HG02623 (cell line): ENCODE data around the gene F8A1.
"Not testable (repeated sequence)": the region's sequence is repeated elsewhere in the genome, so short reads cannot be mapped to it uniquely, and the experiment has no call there.

Experiments used
- ATAC-seq: cut with Tn5 transposase; IDR thresholded peaks from one replicate; pipeline ENCODE4 v1.9.1; 2021; ENCODE audit warnings: moderate library complexity; ENCODE audit not compliant: unreplicated experiment

Gene F8A1

DNA sequence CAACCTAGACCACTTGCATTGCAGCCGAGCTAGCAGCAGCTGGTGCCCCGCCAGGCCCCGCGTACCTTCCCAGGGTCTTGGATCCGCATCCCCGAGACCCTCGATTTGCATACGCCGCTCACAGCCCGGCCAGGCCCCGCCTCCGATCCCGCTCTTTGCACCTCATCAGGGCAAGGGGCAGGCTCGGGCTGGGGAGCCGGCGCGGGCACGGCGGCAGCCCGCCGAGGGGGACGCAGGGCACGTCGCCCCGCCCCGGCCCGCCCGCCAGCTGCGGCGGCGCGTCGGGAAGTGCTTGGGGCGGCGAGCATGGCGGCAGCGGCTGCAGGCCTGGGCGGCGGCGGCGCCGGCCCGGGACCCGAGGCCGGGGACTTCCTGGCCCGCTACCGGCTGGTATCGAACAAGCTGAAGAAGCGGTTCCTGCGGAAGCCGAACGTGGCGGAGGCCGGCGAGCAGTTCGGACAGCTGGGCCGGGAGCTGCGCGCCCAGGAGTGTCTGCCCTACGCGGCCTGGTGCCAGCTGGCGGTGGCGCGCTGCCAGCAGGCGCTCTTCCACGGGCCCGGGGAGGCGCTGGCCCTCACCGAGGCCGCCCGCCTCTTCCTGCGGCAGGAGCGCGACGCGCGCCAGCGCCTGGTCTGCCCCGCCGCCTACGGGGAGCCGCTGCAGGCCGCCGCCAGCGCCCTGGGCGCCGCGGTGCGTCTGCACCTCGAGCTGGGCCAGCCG, at the start of gene F8A1:
Gene F8A1, plus strand, starts transcription at position 287 of the 720 bp plus-strand sequence. Its CDS starts 20 bp downstream, at position 307.
- peak; percentile 70 for ATAC-seq

DNA sequence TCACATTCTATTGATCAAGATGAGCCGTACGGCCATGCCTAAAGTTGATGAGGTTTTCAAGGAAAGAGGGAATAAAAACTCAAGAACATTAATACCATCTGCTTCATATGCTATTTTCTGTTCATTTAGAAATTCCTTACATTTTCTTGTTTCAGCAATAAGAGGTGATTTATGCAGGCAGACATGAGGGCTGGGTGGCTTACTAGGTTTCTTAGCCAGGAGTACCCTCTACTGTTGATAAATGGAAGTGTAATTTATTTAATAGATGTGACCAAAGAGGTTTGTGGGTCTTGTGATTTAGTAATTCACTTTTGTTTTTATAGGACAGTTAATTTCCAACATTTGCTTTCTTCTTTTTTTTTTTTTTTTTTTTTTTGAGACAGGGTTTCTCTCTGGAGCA, 45.3 kb upstream of the F8A1 start:
- ATAC-seq: no peak

DNA sequence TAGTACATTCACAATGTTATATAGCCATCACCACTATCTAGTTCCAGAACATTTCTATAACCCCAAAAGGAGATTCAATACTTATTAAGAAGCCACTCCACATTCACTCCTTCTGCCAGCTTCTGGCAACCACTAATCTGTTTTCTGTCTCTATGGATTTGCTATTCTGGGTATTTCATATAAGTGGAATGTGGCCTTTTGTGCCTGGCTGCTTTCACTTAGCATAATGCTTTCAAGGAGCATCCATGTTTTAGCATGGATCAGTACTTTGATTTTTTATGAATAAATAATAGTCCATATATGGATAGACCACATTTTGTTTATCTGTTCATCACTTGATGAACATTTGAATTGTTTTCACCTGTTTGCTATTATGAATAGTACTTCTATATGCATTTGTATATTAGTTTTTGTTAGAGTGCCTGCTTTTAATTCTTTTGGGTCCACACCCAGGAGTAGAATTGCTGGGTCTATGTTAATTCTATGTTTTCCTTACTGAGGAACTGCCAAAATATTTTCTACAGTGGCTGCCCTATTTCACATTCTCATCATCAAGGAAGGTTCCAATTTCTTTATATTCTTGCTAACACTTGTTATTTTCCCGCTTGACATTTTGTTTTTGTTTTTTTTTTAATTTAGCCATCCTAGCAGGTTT, 35.1 kb upstream of the F8A1 start:
- no peak for ATAC-seq

DNA sequence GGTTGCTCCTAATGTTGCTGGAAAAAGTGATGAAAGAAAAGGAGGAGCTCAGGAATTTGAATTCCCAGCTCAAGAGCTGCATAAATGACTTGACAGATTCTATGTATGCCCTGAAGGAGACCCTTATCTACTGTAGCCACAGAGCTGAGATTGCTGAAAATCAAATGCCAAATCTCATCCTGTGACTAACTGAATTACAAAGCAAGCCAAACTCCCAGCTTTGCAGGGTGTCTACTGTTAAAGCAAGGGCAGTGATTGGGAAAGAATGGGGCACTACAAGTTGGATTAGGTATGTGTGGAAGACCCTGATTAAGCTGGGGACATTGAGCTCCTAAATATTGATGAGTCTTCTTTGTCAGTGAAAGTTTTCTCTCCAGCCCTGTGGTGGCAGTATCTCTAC, 30.9 kb upstream of the F8A1 start:
- ATAC-seq: no peak

DNA sequence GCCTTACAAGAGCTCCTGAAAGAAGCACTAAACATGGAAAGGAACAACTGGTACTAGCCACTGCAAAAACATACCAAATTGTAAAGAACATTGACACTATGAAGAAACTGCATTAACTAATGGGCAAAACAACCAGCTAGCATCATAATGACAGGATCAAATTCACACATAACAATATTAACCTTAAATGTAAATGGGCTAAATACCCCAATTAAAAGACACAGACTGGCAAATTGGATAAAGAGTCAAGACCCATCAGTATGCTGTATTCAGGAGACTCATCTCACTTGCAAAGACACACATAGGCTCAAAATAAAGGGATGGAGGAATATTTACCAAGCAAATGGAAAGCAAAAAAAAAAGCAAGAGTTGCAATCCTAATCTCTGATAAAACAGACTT, 17.6 kb upstream of the F8A1 start:
- ATAC-seq: not testable (repeated sequence)

DNA sequence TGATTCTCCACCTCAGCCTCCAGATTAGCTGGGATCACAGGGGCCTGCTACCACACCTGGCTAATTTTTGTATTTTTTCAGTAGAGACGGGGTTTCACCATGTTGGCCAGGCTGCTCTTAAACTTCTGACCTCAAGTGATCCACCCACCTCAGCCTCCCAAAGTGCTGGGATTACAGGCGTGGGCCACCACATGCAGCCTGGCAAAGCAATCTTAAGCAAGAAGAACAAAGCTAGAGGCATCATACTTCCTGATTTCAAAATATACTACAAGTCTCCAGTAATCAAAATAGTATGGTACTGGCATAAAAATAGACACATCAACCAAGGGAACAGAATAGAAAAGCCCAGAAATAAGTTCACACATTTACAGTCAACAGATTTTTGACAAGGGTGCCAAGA, 12.8 kb upstream of the F8A1 start:
- ATAC-seq: no peak

DNA sequence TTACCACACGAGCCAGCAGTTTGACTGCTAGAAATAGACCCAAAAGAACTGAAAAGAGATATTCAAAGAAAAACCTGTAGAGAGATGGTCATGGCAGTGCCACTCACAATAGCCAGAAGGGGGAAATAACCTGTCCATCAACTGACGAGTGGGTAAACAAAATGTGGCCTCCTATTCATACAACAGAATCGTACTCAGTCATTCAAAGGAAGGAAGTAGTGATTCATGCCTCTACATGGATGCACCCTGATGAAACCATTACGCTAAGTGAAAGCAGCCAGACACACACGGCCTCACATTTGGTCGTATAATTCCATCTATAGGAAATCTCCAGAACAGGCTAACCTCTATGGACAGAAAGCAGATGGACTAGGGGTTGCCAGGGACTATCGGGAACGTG, 2.1 kb upstream of the F8A1 start:
- ATAC-seq: not testable (repeated sequence)

DNA sequence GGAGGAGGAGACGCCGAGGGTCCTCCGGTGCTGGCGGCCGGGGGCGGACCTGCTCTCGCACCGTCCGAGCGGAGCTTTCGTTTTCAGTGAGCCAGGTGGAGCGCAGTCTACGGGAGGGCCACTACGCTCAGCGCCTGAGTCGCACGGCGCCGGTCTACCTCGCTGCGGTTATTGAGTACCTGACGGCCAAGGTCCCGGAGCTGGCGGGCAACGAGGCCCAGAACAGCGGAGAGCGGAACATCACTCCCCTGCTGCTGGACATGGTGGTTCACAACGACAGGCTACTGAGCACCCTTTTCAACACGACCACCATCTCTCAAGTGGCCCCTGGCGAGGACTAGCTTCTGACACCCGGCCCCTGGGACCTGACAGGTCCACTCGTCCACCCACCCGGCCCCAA, 1.1 kb upstream of the F8A1 start:
- not testable (repeated sequence) for ATAC-seq

DNA sequence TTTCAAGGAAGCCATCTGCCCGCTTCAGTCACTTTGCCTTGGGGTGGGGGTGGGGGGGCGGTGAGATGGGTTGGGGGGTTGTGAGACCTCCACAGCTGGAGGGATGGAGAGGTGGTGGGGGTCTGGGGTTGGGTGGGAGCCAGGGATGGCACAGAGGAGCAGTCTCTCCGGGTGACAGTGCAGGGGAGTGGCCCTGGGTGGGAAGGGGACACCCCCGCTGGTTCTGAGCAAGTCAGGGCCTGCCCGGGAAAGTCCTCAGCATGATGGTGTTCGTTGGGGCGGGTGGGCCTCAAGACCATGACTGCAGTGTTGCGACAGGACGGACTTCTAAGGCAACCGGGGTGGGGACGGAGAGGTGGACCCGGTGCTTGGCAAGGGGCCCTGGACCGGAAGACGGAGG, 606 bp upstream of the F8A1 start:
- not testable (repeated sequence) for ATAC-seq

DNA sequence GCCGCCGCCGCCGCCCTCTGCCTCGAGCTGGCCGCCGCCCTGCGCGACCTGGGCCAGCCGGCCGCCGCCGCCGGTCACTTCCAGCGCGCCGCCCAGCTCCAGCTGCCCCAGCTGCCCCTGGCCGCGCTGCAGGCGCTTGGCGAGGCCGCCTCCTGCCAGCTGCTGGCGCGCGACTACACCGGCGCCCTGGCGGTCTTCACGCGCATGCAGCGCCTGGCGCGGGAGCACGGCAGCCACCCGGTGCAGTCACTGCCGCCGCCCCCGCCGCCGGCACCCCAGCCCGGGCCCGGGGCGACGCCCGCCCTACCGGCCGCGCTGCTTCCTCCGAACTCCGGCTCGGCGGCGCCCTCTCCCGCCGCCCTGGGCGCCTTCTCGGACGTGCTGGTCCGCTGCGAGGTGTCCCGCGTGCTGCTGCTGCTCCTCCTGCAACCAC, 650 bp downstream of the F8A1 start:
- ATAC-seq: peak; percentile 42

DNA sequence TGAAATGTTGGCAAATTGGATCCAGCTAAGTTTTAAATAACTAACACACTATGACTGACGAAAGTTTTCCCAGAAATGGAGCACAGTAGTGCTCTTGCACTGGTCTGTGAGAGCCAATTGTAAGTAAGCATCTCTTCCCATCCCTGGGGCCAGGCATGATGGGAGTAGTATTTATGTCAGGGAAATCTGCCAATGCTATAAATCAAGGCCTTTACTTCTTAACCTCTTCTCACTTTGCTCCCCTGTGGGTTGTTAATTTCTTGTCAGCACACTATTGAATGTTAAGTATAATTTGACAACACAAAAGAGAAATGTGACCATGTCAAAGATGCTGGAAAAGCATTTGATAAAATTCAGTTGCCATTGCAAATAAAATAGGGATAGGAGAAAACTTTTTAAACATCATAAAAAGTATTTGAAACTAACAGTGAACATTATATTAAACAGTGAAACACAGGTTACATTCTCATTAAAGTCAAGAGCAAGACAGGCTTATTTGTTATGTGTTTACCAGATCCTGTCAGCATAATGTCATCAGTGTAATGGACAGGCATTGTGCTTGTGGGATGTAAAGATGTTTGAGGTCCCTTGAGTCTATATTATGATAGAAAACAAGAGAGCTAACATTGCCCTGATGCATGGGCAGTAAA, 5.0 kb downstream of the F8A1 start:
- ATAC-seq: no peak

DNA sequence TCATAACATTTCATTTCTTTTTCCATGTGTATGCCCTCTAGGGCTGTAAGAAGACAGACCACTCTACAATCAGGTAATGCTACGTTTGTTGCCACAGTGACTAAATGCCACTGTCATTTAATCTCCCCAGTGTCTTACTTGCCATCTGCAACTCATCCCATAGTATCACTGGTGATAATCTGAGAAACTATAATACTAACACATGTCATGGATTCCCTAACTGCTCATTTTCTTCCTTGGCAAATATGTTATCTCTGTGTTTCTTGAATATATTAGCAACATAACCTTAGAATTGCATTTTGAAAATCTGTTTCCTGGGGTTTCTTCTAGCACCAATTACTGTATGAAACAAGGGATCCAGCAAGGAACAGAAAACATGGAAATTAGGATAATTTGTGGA, 6.1 kb downstream of the F8A1 start:
- ATAC-seq: no peak

DNA sequence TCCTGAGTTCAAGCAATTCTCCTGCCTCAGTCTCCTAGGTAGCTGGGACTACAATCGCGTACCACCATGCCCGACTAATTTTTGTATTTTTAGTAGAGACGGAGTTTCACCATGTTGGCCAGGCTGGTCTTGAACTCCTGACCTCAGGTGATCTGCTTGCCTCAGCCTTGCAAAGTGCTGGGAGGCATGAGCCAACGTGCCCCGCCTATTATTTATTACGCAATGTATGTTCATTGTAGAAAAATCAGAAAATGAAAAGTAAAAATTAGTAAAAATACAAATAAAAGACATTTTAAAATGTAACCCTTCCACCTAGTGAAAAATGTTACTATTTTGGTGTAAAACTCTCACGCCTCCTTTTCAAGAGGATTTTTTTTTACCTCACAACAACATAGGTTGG, 14.2 kb downstream of the F8A1 start:
- no peak for ATAC-seq

DNA sequence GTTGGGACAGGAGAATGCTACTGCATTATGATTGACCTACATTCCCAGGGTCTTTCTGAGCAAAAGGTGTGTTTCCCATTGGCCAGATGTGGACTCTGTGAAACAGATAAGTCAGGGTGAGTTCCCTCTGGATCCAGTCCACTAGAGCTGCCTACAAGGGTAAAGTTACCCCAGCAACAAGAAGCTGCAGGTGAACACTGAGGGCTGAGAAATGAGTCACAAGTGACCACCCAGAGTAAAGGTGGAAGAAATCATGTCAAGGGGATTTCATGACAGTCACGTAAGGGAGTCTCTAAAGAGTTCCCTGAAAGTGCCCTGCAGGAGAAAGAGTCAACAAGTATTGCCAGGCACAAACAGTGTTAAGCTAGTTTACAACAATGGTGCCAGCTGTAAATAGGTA, 16.3 kb downstream of the F8A1 start:
- no peak for ATAC-seq

DNA sequence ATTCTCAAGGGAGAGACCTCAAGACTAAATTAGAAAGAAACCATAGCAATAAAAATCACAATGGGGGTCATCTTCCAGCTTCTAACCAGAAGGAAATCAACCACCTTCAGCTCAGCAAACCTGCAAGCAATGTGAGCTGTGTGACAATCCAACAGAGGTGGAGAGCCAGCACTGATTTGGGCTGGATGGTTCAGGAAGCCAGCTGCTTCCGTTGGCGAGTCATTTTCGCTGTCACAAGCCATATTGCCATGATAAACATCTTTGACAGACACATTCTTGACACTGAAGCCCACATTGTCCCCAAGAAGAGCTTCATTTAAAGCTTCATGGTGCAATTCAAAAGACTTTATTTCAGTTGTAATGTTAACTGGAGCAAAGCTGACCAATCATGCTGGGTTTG, 22.7 kb downstream of the F8A1 start:
- ATAC-seq: no peak

DNA sequence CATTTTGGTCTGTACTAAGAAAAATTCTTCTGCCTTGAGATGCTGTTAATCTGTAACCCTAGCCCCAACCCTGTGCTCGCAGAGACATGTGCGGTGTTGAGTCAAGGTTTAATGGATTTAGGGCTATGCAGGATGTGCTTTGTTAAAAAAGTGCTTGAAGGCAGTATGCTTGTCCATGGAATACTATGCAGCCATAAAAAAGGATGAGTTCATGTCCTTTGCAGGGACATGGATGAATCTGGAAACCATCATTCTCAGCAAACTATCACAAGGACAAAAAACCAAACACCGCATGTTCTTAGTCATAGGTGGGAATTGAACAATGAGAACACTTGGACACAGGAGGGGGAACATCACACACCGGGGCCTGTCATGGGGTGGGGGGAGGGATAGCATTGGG, 23.9 kb downstream of the F8A1 start:
- ATAC-seq: not testable (repeated sequence)

DNA sequence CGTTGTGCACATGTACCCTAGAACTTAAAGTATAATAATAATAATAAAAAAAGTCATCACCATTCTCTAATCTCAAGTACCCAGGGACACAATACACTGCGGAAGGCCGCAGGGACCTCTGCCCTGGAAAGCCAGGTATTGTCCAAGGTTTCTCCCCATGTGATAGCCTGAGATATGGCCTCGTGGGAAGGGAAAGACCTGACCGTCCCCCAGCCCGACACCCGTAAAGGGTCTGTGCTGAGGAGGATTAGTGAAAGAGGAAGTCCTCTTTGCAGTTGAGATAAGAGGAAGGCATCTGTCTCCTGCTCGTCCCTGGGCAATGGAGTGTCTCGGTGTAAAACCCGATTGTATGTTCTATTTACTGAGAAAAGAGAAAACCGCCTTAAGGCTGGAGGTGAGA, 24.4 kb downstream of the F8A1 start:
- not testable (repeated sequence) for ATAC-seq

DNA sequence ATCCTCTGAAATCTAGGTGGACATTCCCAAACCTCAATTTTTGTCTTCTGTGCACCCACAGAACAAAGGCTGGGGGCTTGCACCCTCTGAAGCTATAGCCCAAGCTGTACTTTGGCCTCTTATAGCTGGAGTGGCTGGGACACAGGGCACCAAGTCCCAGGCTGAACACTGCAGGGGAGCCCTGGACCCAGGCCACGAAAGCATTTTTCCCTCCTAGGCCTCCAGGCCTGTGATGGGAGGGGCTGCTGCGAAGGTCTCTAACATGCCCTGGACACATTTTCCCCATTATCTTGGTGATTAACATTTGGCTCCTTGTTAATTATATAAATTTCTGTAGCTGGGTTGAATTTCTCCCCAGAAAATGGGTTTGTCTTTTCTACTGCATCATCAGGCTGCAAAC, 27.9 kb downstream of the F8A1 start:
- no peak for ATAC-seq

DNA sequence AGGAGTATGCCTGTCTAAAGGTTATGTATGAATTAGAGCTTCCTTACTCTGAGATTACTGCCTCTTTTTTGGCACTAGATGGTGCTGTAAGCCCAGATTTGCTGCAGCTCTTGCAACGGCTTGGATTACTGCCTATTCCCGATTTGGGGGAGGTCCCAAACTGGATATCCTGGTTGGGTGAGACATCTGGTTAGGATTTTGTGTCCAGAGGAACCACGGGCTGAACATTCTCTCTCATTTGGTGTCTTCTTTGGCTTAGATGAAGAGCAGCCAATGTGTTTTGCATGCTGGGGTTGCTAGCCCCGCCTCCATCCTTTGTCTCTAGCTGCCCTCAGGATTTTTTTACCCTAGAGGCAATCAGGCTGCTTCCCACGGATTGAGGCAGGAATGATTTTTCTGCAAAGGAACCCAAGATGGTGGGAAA, 31.9 kb downstream of the F8A1 start:
- no peak for ATAC-seq

DNA sequence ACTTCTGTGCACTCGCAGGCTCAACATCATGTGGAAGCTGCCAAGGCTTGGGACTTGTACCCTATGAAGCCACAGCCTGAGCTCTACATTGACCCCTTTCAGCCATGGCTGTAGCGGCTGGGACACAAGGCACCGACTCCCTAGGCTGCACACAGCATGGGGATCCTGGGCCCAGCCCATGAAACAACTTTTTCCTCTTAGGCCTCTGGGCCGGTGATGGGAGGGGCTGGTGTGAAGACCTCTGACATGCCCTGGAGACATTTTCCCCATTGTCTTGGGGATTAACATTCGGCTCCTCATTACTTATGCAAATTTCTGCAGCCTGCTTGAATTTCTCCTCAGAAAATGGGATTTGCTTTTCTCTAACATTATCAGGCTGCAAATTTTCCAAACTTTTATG, 38.6 kb downstream of the F8A1 start:
- not testable (repeated sequence) for ATAC-seq
